Suprapubic skin (tissue), 4 donors: Measurements from ENCODE around the gene KHDRBS2.

Experiments
- CTCF ChIP-seq, 2 donors: fragments of 200-600 bp in 1 of 2; fragments of 450-650 bp in 1 of 2; sonication (generic) in 1 of 2; IDR thresholded peaks; one replicate each; pipeline ENCODE4 v1.5.1; 2016 to 2019; ENCODE audit warnings: antibody characterized with exemption in 2 of 2, mild to moderate bottlenecking in 1 of 2, moderate library complexity in 1 of 2
- EP300 ChIP-seq: sonication (generic); formaldehyde crosslinking; IDR thresholded peaks from one replicate; pipeline ENCODE4 v1.6.1; 2017; ENCODE audit warnings: antibody characterized with exemption
- POLR2A ChIP-seq, 2 donors: fragments of 450-650 bp; IDR thresholded peaks; one replicate each; pipeline ENCODE4 v1.6.1; 2017; ENCODE audit warnings: antibody characterized with exemption in 2 of 2, mild to moderate bottlenecking in 2 of 2, moderate library complexity in 2 of 2
- POLR2AphosphoS5 ChIP-seq, 3 donors: sonication (generic); formaldehyde crosslinking; IDR thresholded peaks; one replicate each; pipeline ENCODE4 v1.6.1; 2017; ENCODE audit warnings: antibody characterized with exemption in 3 of 3

GRCh38 chr6:62229231-62229630 lies 56.8 kb downstream of the KHDRBS2 start:
- no peak for TF ChIP-seq EP300
- TF ChIP-seq CTCF (IDR thresholded peaks at IDR 0.05), result no peak
- TF ChIP-seq POLR2A (IDR thresholded peaks at IDR 0.05), result no peak
- no peak for TF ChIP-seq POLR2AphosphoS5 (IDR thresholded peaks at IDR 0.05)
